Stimulated activated naive CD4-positive, alpha-beta T cell (primary cell): ENCODE results near the gene PCDH19.
"Not testable (repeated sequence)": the region's sequence is repeated elsewhere in the genome, so short reads cannot be mapped to it uniquely, and the experiment has no call there.

Experiments used
- DNase-seq, 6 experiments: peaks; one replicate each; lab custom pipeline; 2025; lab: John Stamatoyannopoulos, UW

Gene PCDH19

DNA sequence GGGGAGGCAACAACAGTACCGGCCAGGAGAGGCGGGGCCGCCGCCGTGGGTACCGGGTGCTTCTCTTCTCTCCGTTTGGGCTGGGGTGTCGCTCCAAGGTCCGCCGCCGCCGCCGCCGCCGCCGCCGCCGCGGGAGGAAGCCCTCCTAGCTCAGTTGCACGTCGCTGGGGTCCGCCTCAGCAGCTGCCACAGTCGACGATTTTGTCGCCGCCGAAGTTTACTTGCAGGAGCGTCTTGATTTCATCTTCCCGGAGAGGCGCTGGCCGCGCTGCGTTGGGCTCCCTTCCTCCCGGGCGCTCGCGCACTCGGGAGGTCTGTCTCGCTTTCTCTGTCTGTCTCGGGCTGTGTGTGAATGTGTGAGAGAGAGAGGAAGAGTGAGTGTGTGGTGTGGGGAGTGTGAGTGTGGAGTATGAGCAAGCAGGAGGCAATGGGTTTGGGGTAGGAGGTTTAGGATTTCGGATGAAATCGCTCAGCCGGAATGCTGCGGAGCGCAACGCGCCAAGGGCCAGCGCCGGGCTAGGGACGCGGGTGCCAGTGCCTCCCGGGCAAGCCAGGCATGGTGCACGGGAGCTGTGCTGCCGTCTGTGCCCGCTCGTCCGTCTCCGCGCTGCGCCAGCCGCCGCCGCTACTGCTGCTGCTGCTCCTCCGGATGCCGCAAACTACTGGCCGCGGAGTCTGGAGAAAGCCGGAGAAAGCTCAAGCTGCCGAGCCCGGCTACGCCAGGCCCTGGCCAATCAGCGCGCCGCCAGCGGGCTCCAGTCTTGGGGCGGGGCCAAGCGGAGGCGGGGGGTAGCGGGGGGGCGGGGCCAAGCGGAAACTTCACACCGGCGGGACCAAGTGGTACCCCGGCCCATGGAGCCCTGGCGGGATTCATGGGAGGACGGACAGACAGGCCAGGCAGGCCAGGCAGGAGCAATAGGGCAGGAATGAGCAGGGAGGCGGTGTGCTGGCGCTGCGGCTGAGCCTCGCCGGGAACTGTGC lies at the start of gene PCDH19:
Gene PCDH19, minus strand, starts transcription at position 664 of the 981 bp plus-strand sequence. CDS start 1,676 bp downstream, outside the sequence.
- peak in 4 of 6 experiments; percentile 2 to 4 (median 2) for DNase-seq

GRCh38 chrX:100449696-100450608 lies 39.9 kb upstream of the PCDH19 start:
- DNase-seq, result no peak

- DNase-seq, result peak in 2 of 6 experiments; percentile 0 to 5
These were observed 37.8 kb upstream of the PCDH19 start for GRCh38 chrX:100447655-100448397.

DNA sequence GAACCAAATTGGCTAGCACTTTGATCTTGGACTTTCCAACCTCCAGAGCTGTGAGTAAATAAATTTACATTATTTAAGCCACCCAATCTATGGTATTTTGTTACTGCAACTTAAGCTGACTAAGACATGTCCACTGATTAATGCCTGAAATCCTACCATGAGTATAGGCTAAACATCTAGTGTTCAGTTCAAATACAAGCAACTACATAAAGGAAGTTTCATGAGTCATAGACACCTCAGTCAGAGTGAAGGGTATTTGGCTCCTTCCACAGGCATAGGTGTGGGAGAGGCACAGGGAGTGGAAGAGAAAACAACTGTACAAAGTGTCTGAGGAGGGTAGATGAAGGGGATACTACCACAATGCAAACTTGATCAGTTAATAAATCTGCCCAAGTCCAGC lies 35.5 kb upstream of the PCDH19 start:
- DNase-seq, result no peak

DNA sequence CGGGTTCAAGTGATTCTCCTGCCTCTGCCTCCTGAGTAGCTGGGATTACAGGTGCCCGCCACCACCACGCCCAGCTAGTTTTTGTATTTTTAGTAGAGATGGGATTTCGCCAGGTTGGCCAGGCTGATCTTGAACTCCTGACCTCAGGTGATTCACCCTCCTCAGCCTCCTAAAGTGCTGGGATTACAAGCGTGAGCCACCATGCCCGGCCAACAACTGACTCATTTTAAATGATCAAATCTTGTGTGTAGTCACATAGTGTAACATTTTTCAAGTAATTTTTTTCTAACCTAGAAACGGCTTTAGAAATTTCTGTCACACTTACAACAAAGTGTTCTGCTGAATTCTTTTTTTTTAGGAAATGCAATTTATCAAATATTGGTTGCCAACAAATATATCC lies 31.2 kb upstream of the PCDH19 start:
- DNase-seq, result not testable (repeated sequence)

DNA sequence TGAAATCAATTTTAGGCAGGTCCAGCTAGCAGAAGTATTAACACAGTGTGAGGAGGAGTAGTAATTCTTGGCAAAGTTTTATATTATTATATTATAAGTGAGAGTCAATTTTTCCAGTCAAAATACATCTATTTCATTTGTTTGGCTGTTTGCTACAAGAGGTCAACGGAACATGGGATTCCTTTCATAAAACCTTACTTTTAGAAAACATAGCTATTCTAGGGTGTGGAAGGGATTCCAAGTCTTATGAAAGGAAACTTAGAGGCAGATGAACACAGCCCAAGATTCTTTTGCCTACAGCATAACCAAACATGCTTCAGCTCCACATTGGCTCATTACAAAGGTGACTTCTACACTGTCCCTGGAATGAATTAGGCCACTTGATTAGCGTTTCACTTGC lies 29.9 kb upstream of the PCDH19 start:
- no peak for DNase-seq

GRCh38 chrX:100435726-100436125 lies 25.7 kb upstream of the PCDH19 start:
- DNase-seq, result no peak

GRCh38 chrX:100424012-100424411 lies 13.9 kb upstream of the PCDH19 start:
- DNase-seq, result no peak

GRCh38 chrX:100418556-100418955 lies 8.5 kb upstream of the PCDH19 start:
- no peak for DNase-seq

DNA sequence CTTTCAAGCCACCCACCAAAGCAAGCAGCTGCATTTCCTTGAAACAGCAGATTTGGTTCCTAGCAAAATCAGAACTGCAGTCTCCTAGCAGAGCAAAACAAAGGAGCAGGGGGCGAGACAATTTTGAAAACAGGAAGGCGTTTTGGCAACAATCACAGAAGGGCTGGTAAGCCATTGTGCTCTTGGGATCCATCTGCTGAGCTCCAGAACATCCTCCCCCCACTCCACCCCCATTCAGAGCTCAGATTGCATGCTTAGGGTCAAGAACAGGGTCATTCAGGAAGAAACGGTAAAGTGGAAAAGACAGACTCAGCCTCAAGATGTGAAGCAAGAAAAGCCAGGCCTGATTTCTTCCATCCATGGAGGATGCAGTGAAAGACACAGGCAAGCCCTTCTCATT lies 7.6 kb upstream of the PCDH19 start:
- no peak for DNase-seq

DNA sequence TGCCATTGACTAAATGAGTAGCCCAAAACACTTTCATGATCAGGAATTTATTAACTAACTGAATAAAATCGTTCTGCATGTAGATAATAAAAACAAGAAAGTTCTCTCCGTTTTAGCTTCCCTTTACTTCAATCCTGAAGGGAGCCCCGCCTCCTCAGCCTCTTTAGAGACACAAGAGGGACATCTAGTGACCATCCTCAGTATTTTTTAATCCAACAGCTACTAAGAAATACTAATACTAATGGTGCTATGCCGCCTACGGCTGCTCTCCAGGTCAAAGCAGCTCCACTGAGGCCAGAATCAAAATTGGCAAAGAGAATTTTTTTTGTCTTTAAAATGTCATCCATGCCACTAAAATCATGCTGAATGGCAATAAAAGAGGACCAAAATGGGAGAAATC lies 3.2 kb upstream of the PCDH19 start:
- DNase-seq, result peak in 2 of 6 experiments; percentile 12 to 15

DNA sequence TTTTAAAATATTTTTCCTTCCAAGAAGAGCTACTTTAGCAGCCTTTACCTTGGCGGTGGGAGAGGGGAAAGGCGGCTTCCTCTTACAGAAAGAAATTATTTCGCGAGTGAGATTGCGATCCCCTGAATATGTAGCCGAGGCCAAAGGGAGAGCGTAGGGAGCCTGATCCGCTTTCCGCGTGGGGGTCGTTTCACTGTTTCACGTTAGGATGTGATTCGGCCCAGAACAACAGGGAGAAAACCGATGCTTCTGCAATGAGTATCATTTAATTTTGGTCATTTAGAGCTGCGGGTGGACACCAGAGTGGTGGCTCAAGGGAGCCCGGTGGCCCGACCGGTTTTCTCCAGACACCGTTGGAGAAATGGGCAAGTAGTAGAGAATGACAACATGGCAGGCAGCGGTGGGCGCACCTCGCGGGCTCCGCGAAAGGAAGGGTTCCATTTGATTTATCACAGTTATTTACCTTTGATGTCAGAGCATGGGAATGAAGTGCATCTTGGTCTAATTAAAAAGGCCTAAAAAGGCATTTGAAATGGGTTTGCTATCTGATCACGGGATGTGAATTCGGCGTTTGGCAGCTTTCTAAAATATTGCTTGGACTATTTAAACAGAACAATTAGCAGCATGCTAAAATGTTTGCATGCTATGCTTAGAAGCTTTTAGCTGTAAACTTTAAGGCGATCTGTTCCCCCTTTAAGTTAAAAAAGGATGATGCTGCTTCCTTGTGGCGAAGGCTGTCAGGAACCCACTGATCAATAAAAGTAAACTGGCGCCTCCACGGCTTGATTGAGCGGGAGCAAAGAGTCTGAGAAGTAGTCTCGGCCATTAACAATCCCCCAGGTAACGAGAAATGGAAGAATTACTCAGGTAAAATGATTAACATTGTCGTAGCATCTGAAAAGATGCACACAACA lies 2.0 kb upstream of the PCDH19 start:
- no peak for DNase-seq

DNA sequence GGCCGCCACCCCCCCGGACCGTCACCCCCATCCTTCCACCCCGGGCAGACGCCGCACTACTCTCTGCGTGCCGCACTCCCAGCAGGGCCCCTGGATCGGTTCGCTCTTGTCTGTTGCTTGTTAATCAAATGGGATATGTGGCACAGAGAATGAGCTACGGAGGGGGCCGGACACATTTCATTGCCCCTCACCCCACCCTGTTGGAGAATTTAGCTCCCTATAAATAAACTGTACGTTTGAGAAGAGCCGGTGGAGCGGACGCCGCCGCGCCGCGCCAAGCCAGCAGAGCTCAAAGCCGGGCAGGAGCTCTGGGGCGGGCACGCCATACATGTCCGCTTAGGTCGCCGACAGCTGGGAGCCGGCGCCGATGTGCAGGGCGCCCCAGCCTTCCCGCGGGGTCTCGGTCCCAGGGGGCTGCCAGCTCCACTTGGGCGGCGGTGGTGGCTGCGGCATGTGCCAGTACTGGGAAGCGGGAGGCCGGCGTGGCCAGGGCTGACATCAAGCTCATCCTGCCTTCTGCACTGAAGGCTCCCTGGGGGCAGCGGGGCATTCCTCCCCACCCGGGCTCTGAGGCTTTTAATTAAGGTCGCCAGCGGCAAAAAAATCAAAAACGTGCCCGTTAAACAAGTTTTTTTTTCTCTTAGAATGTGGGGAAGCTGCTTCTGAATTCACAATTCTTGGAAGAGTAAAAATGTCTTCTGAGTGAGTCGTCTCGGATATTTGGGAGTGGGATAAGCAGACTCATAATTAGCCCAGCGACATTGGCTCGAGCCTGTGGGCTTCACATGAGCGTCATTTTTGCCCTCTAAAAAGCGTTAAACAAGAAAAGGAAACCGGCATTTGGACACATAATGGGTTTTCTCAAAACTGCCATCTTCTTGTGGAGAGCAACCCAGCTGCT lies 1.1 kb upstream of the PCDH19 start:
- no peak for DNase-seq

DNA sequence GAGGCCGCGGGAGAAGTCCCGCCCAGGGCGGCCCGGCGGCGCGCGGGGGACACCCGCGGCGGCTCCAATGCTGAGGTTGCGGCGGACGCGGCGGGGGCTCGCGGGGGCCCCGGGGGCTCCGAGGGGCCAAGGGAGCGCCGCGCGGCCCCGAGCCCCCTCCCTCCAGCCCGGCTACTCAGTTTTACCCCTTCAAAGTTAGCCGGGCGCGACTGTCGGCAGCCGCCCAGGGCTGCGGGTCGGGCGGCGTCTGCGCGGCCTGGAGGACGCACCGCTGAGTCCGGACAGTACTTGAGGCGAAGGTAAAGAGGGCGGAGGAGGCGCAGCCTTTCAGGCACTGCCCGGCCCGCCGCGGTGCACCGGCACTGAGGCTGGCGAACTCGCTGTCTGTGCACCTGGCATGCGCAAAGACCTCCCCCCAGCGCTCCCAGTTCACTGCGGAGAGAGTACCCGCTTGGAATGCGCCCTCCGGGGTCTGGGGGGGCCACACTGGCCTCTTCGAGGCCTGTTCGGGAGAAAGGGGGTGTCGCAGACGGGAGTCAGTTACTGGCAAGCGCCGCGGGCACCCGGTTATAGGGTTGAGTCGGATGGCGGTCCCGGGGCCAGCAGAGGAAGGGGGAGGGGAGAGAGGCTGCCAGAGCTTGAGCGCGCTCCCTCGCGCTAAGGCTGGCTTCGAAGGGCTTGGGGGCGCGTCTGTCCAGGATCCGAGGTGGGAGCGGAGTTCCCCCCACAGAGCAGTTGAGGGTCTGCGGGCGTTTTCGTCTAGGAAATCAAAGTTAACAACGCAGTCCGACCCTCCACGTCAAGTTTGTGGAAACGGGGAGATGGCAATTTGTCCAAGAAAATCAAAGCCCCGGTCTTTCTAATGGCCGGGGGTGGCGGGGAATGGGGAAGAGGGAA lies 1.1 kb downstream of the PCDH19 start:
- DNase-seq, result no peak

GRCh38 chrX:100407784-100408712 lies 2.0 kb downstream of the PCDH19 start:
- DNase-seq, result no peak

DNA sequence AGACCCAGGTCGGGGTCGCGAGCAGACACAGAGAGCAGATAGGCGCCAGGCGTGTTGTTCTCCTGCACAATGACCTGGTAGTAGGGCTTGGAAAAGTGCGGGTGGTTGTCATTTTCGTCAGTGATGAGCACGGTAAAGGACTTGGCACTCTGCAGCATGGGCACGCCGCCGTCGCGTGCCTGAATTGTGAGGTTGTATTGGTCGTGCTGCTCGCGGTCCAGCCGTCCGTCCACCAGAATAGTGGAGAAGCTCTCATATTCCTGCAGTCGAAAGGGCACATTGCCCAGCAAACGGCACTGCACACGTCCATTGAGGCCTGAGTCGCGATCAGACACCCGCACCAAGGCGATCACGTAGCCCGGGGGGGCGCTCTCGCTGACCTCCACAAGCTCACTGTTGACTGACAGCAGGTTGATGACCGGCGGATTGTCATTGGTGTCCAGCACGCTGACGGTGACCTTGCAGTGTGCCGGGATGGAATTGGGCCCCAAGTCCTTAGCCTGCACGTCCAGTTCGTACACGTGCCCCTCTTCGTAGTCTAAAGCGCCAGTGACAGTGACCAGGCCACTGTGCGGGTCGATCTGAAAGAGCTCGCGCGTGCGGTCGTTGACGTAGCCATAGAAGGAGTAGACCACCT lies 2.8 kb downstream of the PCDH19 start:
- no peak for DNase-seq

DNA sequence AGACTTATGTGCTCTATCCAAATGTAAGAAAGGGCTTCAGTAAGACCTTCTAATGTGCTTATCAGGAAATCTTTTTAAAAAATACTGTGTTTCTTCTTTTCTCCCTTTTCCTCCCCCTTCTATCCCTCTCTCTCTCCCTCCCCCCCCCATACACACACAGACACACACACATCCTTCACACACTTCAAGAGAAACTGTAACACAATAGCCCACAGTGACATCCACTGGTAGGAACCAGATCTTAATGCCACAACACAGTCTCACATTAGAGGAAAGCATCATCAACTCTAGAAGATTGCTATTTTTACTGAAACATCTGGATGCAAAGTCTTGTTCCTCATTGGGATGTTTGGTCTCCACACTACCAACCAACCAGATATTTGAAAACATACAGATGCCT lies 4.6 kb downstream of the PCDH19 start:
- DNase-seq, result no peak
